Liver (tissue), 9 donors: ENCODE data around the gene NKAIN2. TPM values are rescaled to one million over a fixed set of nuclear protein-coding genes. Genes with fewer than 3 reads are reported as not detected.
A peak's percentile ranks its signal among the peaks of the same experiment; 100 is the strongest.

Experiments
- DNase-seq: peaks from one replicate; pipeline ENCODE4 v3.0.0-alpha.2; 2017; ENCODE audit warnings: low spot score
- H3K27ac ChIP-seq, 2 donors: one replicate each; pipeline ENCODE4 v1.7.0; 2013; ENCODE audit warnings: inconsistent platforms in 2 of 2, low read length in 2 of 2, control low read depth in 1 of 2, low read depth in 1 of 2, mild to moderate bottlenecking in 1 of 2
- H3K27me3 ChIP-seq, 4 donors: one replicate each; pipeline versions ENCODE4 v1.6.1 to v1.7.0; 2013; ENCODE audit warnings: low read length in 3 of 4, inconsistent platforms in 1 of 4, mild to moderate bottlenecking in 1 of 4, moderate library complexity in 1 of 4; ENCODE audit not compliant: control insufficient read depth in 4 of 4, insufficient read depth in 4 of 4
- H3K36me3 ChIP-seq, 4 donors: one replicate each; pipeline versions ENCODE4 v1.6.1 to v1.7.0; 2013; ENCODE audit warnings: low read length in 3 of 4, mild to moderate bottlenecking in 3 of 4, low read depth in 1 of 4, moderate library complexity in 1 of 4; ENCODE audit not compliant: control insufficient read depth in 4 of 4, insufficient read depth in 3 of 4
- H3K4me1 ChIP-seq, 4 donors: one replicate each; pipeline versions ENCODE4 v1.6.1 to v1.7.0; 2013; ENCODE audit warnings: low read length in 3 of 4, mild to moderate bottlenecking in 3 of 4, moderate library complexity in 1 of 4; ENCODE audit not compliant: control insufficient read depth in 4 of 4, insufficient read depth in 4 of 4
- H3K4me3 ChIP-seq, 3 donors: one replicate each; pipeline versions ENCODE4 v1.6.1 to v1.7.0; 2013; ENCODE audit warnings: low read length in 3 of 3, control low read depth in 1 of 3, low read depth in 1 of 3, mild to moderate bottlenecking in 1 of 3
- H3K9ac ChIP-seq, 2 donors: one replicate each; pipeline ENCODE4 v1.7.0; 2013; ENCODE audit warnings: low read length in 2 of 2, mild to moderate bottlenecking in 2 of 2, moderate library complexity in 2 of 2, control low read depth in 1 of 2, low read depth in 1 of 2
- H3K9me3 ChIP-seq, 4 donors: one replicate each; pipeline versions ENCODE4 v1.6.1 to v1.7.0; 2013; ENCODE audit warnings: low read length in 3 of 4; ENCODE audit not compliant: control insufficient read depth in 4 of 4
- EGR1 ChIP-seq, 2 donors: IDR thresholded peaks; 2 replicates each; pipeline ENCODE4 v1.6.1; 2016 to 2018; ENCODE audit warnings: antibody characterized with exemption in 2 of 2, low read depth in 2 of 2
- FOXA2 ChIP-seq: IDR thresholded peaks from 2 replicates; pipeline ENCODE4 v1.6.1; 2016; ENCODE audit warnings: antibody characterized with exemption
- GABPA ChIP-seq, 2 donors: IDR thresholded peaks in 1 of 2; conservative IDR thresholded peaks in 1 of 2; 2 replicates each; pipeline ENCODE4 v1.6.1; 2016; ENCODE audit warnings: antibody characterized with exemption in 2 of 2, mild to moderate bottlenecking in 1 of 2, moderate library complexity in 1 of 2
- HNF4A ChIP-seq, 2 donors: conservative IDR thresholded peaks; 2 replicates each; pipeline ENCODE4 v1.6.1; 2016; ENCODE audit warnings: antibody characterized with exemption in 2 of 2, mild to moderate bottlenecking in 2 of 2
- JUND ChIP-seq, 2 donors: IDR thresholded peaks; 2 replicates each; pipeline ENCODE4 v1.6.1; 2016; ENCODE audit warnings: antibody characterized with exemption in 2 of 2
- NR2F2 ChIP-seq: IDR thresholded peaks from 2 replicates; pipeline ENCODE4 v1.6.1; 2016; ENCODE audit warnings: antibody characterized with exemption
- RAD21 ChIP-seq, 2 donors: IDR thresholded peaks; 2 replicates each; pipeline ENCODE4 v1.6.1; 2016; ENCODE audit warnings: antibody characterized with exemption in 2 of 2, mild to moderate bottlenecking in 2 of 2
- RXRA ChIP-seq, 2 donors: IDR thresholded peaks; 2 replicates each; pipeline ENCODE4 v1.6.1; 2017 to 2018; ENCODE audit warnings: antibody characterized with exemption in 2 of 2, mild to moderate bottlenecking in 1 of 2
- TAF1 ChIP-seq: conservative IDR thresholded peaks from 2 replicates; pipeline ENCODE4 v1.6.1; 2016; ENCODE audit warnings: antibody characterized with exemption, mild to moderate bottlenecking
- YY1 ChIP-seq: IDR thresholded peaks from 2 replicates; pipeline ENCODE4 v1.6.1; 2016; ENCODE audit warnings: antibody characterized with exemption, mild to moderate bottlenecking
- WGBS: extraction: QIAGEN DNeasy Blood & Tissue Kit; methylation state at CpG from one replicate; pipeline ENCODE4 v1.1.7; 2013; 5-methylcytosine and 5-hydroxymethylcytosine counted together
- polyA plus RNA-seq, 2 donors: library from polyadenylated mRNA; stranded (reverse) in 1 of 2; unstranded in 1 of 2; fragments of 200-250 nt in 1 of 2; fragments of >200 nt in 1 of 2; fragmentation: Nextera tagmentation in 1 of 2; extraction: Ambion mirVana in 1 of 2; gene quantifications; one replicate each; pipeline versions ENCODE4 v1.2.1 to v1.2.3, GENCODE V29; 2013 to 2015
- total RNA-seq, 2 donors: library from RNA; depleted of rRNA; stranded (reverse); fragments of >200 nt; gene quantifications; one replicate each; pipeline ENCODE4 v1.2.3, GENCODE V29; 2014
- TF ChIP-seq, protein P1 (sequence below): IDR thresholded peaks from 2 replicates; pipeline ENCODE4 v1.6.1; 2016; ENCODE audit warnings: antibody characterized with exemption
- TF ChIP-seq, protein P2 (sequence below): fragments of 150-350 bp; IDR thresholded peaks from 2 replicates; pipeline ENCODE4 v1.5.1; 2017; ENCODE audit warnings: improper control_type of control experiment, low read depth, low read length; ENCODE audit not compliant: missing input control
- TF ChIP-seq, protein P3 (sequence below): IDR thresholded peaks from 2 replicates; pipeline ENCODE4 v1.6.1; 2016; ENCODE audit warnings: antibody characterized with exemption, mild to moderate bottlenecking
- donor health status: healthy.
- donor health status: healthy.
- donor health status: healthy.
- donor health status: healthy.
- donor health status: healthy.

Gene NKAIN2
- total and polyA plus RNA-seq, 4 donors, result 0.05 to 0.14 TPM; not detected in 2

DNA sequence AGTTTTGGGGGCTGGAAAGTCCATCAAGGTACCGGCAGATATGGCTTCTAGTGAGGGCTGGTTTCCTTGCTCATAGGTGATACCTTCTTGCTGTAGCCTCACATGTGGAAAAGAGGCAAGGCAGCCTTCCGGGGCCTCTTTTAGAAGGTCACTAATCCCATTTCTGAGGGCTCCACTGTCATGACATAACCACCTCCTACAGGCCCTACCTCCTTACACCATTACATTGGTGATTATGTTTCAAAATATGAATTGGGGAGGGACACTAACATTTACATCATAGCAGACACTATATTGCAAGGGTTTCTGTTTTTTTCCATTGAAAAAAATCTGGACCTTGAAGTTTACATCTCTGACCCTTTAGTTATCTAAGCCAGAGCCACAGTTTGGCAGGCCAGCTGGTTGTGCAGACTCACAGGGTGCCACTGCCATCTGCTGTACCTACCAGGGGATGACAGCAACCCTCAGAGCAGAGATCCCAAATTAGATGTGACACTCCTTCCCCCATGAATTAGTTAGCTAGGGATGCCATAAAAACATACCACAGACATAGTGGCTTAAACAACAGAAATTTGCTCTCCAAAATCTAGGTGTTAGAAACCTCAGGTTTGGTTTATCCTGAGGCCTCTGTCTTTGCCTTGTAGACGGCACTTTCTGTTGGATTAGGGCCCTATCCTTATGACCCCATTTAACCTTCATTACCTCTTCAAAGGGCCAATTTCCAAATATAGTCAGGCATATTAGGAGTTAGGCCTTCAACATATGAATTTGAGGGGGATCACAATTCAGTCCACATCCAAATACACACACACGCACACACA lies 992.2 kb downstream of the NKAIN2 start:
- Histone ChIP-seq H3K36me3 (no peaks in the 10 kb centered on the region), H3K27me3 (no peaks in the 10 kb centered on the region), H3K9me3 (no peaks in the 10 kb centered on the region), H3K4me3 (no peak overlapping the region), H3K4me1 (no peaks in the 10 kb centered on the region), H3K27ac (no peak overlapping the region), H3K9ac (no peak overlapping the region)
- no peak for TF ChIP-seq EGR1 (IDR thresholded peaks at IDR 0.05; ENCODE audit: low read depth in 2 of 2)
- TF ChIP-seq RAD21 (IDR thresholded peaks at IDR 0.05), result peak; percentile 70 to 75
- TF ChIP-seq, protein P1, sequence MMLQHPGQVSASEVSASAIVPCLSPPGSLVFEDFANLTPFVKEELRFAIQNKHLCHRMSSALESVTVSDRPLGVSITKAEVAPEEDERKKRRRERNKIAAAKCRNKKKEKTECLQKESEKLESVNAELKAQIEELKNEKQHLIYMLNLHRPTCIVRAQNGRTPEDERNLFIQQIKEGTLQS, result no peak
- no peak for TF ChIP-seq GABPA (IDR thresholded peaks at IDR 0.05 in 1 of 2, conservative IDR thresholded peaks at IDR 0.05 in 1 of 2)
- no peak for TF ChIP-seq NR2F2
- TF ChIP-seq TAF1, result no peak
- TF ChIP-seq, protein P2, sequence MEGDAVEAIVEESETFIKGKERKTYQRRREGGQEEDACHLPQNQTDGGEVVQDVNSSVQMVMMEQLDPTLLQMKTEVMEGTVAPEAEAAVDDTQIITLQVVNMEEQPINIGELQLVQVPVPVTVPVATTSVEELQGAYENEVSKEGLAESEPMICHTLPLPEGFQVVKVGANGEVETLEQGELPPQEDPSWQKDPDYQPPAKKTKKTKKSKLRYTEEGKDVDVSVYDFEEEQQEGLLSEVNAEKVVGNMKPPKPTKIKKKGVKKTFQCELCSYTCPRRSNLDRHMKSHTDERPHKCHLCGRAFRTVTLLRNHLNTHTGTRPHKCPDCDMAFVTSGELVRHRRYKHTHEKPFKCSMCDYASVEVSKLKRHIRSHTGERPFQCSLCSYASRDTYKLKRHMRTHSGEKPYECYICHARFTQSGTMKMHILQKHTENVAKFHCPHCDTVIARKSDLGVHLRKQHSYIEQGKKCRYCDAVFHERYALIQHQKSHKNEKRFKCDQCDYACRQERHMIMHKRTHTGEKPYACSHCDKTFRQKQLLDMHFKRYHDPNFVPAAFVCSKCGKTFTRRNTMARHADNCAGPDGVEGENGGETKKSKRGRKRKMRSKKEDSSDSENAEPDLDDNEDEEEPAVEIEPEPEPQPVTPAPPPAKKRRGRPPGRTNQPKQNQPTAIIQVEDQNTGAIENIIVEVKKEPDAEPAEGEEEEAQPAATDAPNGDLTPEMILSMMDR, result peak; percentile 45
- no peak for TF ChIP-seq RXRA (IDR thresholded peaks at IDR 0.05)
- TF ChIP-seq FOXA2, result no peak
- 93% methylated on average over 4 of the region's 4 CpGs for WGBS
- no peak for DNase-seq

DNA sequence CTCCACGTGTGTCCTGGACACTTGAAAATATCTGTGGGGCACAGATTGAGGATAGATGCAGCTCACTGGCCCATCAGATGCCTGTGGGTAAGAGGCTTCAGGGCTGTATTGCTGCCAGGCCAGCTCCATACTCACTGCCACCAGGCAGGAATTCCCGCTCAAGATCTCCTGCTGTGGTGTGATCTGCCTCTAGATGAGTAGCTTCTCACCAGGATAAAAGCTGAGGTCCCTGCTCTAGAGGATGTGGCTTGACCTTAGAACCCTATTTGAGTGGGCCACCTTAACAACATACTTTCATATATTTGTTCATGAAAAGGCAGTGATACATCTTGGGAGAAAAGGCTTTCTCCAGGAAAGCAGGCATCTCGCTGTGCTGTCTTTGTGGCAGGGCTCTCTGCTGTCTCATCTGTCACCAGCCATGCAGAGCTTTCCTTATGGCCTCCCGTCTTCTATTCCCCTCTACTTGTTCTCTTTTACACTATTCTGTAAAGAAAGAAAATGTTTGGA lies 992.9 kb downstream of the NKAIN2 start:
- DNase-seq, result no peak
- no peak overlapping the region for H3K27ac ChIP-seq
- no peak overlapping the region for H3K9ac ChIP-seq
- H3K4me3 ChIP-seq, result no peak overlapping the region
- H3K9me3 ChIP-seq, result no peaks in the 10 kb centered on the region
- no peaks in the 10 kb centered on the region for H3K4me1 ChIP-seq
- H3K27me3 ChIP-seq, result no peaks in the 10 kb centered on the region
- no peak for TF ChIP-seq JUND (IDR thresholded peaks at IDR 0.05)
- no peak for TF ChIP-seq HNF4A (conservative IDR thresholded peaks at IDR 0.05)
- no peak for TF ChIP-seq FOXA2
- TF ChIP-seq TAF1, result no peak
- TF ChIP-seq YY1, result no peak
- no peak for TF ChIP-seq NR2F2
- TF ChIP-seq EGR1 (IDR thresholded peaks at IDR 0.05; ENCODE audit: low read depth in 2 of 2), result no peak
- TF ChIP-seq, protein P3, sequence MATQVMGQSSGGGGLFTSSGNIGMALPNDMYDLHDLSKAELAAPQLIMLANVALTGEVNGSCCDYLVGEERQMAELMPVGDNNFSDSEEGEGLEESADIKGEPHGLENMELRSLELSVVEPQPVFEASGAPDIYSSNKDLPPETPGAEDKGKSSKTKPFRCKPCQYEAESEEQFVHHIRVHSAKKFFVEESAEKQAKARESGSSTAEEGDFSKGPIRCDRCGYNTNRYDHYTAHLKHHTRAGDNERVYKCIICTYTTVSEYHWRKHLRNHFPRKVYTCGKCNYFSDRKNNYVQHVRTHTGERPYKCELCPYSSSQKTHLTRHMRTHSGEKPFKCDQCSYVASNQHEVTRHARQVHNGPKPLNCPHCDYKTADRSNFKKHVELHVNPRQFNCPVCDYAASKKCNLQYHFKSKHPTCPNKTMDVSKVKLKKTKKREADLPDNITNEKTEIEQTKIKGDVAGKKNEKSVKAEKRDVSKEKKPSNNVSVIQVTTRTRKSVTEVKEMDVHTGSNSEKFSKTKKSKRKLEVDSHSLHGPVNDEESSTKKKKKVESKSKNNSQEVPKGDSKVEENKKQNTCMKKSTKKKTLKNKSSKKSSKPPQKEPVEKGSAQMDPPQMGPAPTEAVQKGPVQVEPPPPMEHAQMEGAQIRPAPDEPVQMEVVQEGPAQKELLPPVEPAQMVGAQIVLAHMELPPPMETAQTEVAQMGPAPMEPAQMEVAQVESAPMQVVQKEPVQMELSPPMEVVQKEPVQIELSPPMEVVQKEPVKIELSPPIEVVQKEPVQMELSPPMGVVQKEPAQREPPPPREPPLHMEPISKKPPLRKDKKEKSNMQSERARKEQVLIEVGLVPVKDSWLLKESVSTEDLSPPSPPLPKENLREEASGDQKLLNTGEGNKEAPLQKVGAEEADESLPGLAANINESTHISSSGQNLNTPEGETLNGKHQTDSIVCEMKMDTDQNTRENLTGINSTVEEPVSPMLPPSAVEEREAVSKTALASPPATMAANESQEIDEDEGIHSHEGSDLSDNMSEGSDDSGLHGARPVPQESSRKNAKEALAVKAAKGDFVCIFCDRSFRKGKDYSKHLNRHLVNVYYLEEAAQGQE, result no peak
- 90% methylated on average over 4 of the region's 4 CpGs for WGBS
- no peaks in the 10 kb centered on the region for H3K36me3 ChIP-seq
